Forelimb muscle (tissue), 1 donor: ENCODE measurements around the gene EMP1. TPM values are rescaled to one million over a fixed set of nuclear protein-coding genes. Genes with fewer than 3 reads are reported as not detected.

Experiments used
- DNase-seq: peaks from one replicate; pipeline ENCODE4 v3.0.0-alpha.2; 2013; ENCODE audit warnings: low read depth
- polyA plus RNA-seq: library from polyadenylated mRNA; unstranded; fragments of 120-200 nt; gene quantifications from one replicate; pipeline ENCODE4 v1.2.1, GENCODE V29; 2013; ENCODE audit not compliant: insufficient read length

The EMP1 gene
- polyA plus RNA-seq: 117 TPM

GRCh38 chr12:13196130-13196921 lies at the start of gene EMP1:
Gene EMP1, plus strand, starts transcription at chr12:13196726. Its CDS starts 14,785 bp downstream, at chr12:13211511.
- peak; percentile 97 for DNase-seq

GRCh38 chr12:13147688-13148484 lies 48.6 kb upstream of the EMP1 start:
- no peak for DNase-seq

- DNase-seq: no peak
These were observed 48.1 kb upstream of the EMP1 start for GRCh38 chr12:13148485-13148847.

GRCh38 chr12:13149411-13149810 lies 47.1 kb upstream of the EMP1 start:
- peak; percentile 75 for DNase-seq

GRCh38 chr12:13152281-13152680 lies 44.2 kb upstream of the EMP1 start:
- no peak for DNase-seq

GRCh38 chr12:13152756-13153155 lies 43.8 kb upstream of the EMP1 start:
- no peak for DNase-seq

GRCh38 chr12:13153180-13153579 lies 43.3 kb upstream of the EMP1 start:
- DNase-seq: no peak

- DNase-seq: no peak
These were observed 42.4 kb upstream of the EMP1 start for GRCh38 chr12:13154027-13154538.

GRCh38 chr12:13154831-13155230 lies 41.7 kb upstream of the EMP1 start:
- DNase-seq: no peak

- no peak for DNase-seq
These were observed 40.2 kb upstream of the EMP1 start for GRCh38 chr12:13156277-13156676.

GRCh38 chr12:13161172-13161571 lies 35.4 kb upstream of the EMP1 start:
- DNase-seq: no peak

- DNase-seq: no peak
These were observed 33.6 kb upstream of the EMP1 start for GRCh38 chr12:13162904-13163303.

- no peak for DNase-seq
These were observed 32.5 kb upstream of the EMP1 start for GRCh38 chr12:13163868-13164635.

GRCh38 chr12:13164921-13165616 lies 31.5 kb upstream of the EMP1 start:
- DNase-seq: no peak

- no peak for DNase-seq
These were observed 30.9 kb upstream of the EMP1 start for GRCh38 chr12:13165617-13166041.

- no peak for DNase-seq
These were observed 29.3 kb upstream of the EMP1 start for GRCh38 chr12:13167226-13167625.

GRCh38 chr12:13167906-13168305 lies 28.6 kb upstream of the EMP1 start:
- no peak for DNase-seq

GRCh38 chr12:13169272-13169671 lies 27.3 kb upstream of the EMP1 start:
- DNase-seq: no peak

- no peak for DNase-seq
These were observed 25.5 kb upstream of the EMP1 start for GRCh38 chr12:13170892-13171490.

GRCh38 chr12:13171921-13172859 lies 24.3 kb upstream of the EMP1 start:
- DNase-seq: no peak
